WTC11 (cell line): ENCODE measurements around the gene GOT2. TPM values are rescaled to one million over a fixed set of nuclear protein-coding genes. Genes with fewer than 3 reads are reported as not detected.
A peak's percentile ranks its signal among the peaks of the same experiment; 100 is the strongest.

Experiments
- ATAC-seq: fragments of 200-7000 bp; cut with Tn5 transposase; 2 replicates; pipeline ENCODE4 v1.10.0; 2021; ENCODE audit warnings: mild to moderate bottlenecking, moderate library complexity
- Bru-seq: library from RNA; stranded (reverse); fragments of 400-500 nt; gene quantifications from one replicate; lab custom pipeline; 2021; lab: Mats Ljungman, UMichigan
- CTCF ChIA-PET: fragments of 300-600 bp; sonication (Branson Sonifier 250); formaldehyde crosslinking; loops from one replicate; lab custom pipeline; 2021; ENCODE audit warnings: antibody characterized with exemption; lab: Charles Lee
- POLR2A ChIA-PET: fragments of 350-600 bp; sonication (Branson Sonifier 250); formaldehyde crosslinking; loops from one replicate; lab custom pipeline; 2021; ENCODE audit warnings: antibody characterized with exemption; lab: Charles Lee
- DNase-seq: peaks from one replicate; pipeline ENCODE4 v3.0.0; 2021; ENCODE audit warnings: low spot score
- H3K27ac Mint-ChIP-seq: 2 replicates; pipeline ENCODE4 v1.8.0; 2021; ENCODE audit warnings: mixed read lengths
- H3K27me3 Mint-ChIP-seq: 2 replicates; pipeline ENCODE4 v1.8.0; 2021; ENCODE audit warnings: low read depth, mild to moderate bottlenecking, moderate library complexity, mixed read lengths
- H3K36me3 Mint-ChIP-seq: 2 replicates; pipeline ENCODE4 v1.8.0; 2021; ENCODE audit warnings: mixed read lengths
- H3K4me1 Mint-ChIP-seq: 2 replicates; pipeline ENCODE4 v1.8.0; 2022; ENCODE audit warnings: mixed read lengths
- H3K4me3 Mint-ChIP-seq: 2 replicates; pipeline ENCODE4 v1.8.0; 2021; ENCODE audit warnings: mild to moderate bottlenecking, moderate library complexity, mixed read lengths
- H3K9me3 Mint-ChIP-seq: 2 replicates; pipeline ENCODE4 v1.8.0; 2021; ENCODE audit warnings: mixed read lengths
- ARID4B ChIP-seq: sonication (generic); formaldehyde crosslinking; IDR thresholded peaks from 2 replicates; pipeline ENCODE4 v1.8.0; 2023; ENCODE audit warnings: missing genetic modification reagents, mild to moderate bottlenecking, borderline replicate concordance
- ATF3 ChIP-seq: sonication (generic); formaldehyde crosslinking; conservative IDR thresholded peaks from 2 replicates; pipeline ENCODE4 v1.8.1; 2022; ENCODE audit warnings: mild to moderate bottlenecking, missing genetic modification reagents
- E2F1 ChIP-seq: sonication (generic); formaldehyde crosslinking; IDR thresholded peaks from 2 replicates; pipeline ENCODE4 v1.8.0; 2022; ENCODE audit warnings: mild to moderate bottlenecking, missing genetic modification reagents
- E2F5 ChIP-seq: sonication (generic); formaldehyde crosslinking; IDR thresholded peaks from 2 replicates; pipeline ENCODE4 v1.8.1; 2022; ENCODE audit warnings: mild to moderate bottlenecking, moderate library complexity, missing genetic modification reagents
- EMX1 ChIP-seq: fragments of 250-450 bp; sonication (Bioruptor Pico); IDR thresholded peaks from 2 replicates; pipeline ENCODE4 v1.8.0; 2021; ENCODE audit warnings: mild to moderate bottlenecking
- GABPB1 ChIP-seq: sonication (generic); formaldehyde crosslinking; IDR thresholded peaks from 2 replicates; pipeline ENCODE4 v1.8.1; 2023; ENCODE audit warnings: mild to moderate bottlenecking, missing genetic modification reagents
- JAZF1 ChIP-seq: fragments of 250-450 bp; sonication (Bioruptor Pico); IDR thresholded peaks from 2 replicates; pipeline ENCODE4 v1.9.0; 2021; ENCODE audit warnings: moderate library complexity, mild to moderate bottlenecking, inconsistent platforms
- JUN ChIP-seq: sonication (generic); formaldehyde crosslinking; IDR thresholded peaks from 2 replicates; pipeline ENCODE4 v1.8.0; 2023; ENCODE audit warnings: mild to moderate bottlenecking, missing genetic modification reagents
- KAT7 ChIP-seq: sonication (generic); formaldehyde crosslinking; IDR thresholded peaks from 2 replicates; pipeline ENCODE4 v1.8.1; 2023; ENCODE audit warnings: missing genetic modification reagents, mild to moderate bottlenecking, borderline replicate concordance
- NR1H2 ChIP-seq: sonication (generic); formaldehyde crosslinking; IDR thresholded peaks from 2 replicates; pipeline ENCODE4 v1.9.0; 2021; ENCODE audit warnings: mild to moderate bottlenecking, moderate library complexity, missing genetic modification reagents
- NR2C2 ChIP-seq: sonication (generic); formaldehyde crosslinking; IDR thresholded peaks from 2 replicates; pipeline ENCODE4 v1.8.0; 2022; ENCODE audit warnings: mild to moderate bottlenecking, missing genetic modification reagents
- OVOL2 ChIP-seq: fragments of 250-450 bp; sonication (Bioruptor Pico); IDR thresholded peaks from 2 replicates; pipeline ENCODE4 v1.9.0; 2021; ENCODE audit warnings: mild to moderate bottlenecking, borderline replicate concordance
- PREB ChIP-seq: sonication (generic); formaldehyde crosslinking; IDR thresholded peaks from 2 replicates; pipeline ENCODE4 v1.8.1; 2022; ENCODE audit warnings: mild to moderate bottlenecking, missing genetic modification reagents, moderate library complexity, borderline replicate concordance
- RORB ChIP-seq: fragments of 250-450 bp; sonication (Bioruptor Pico); IDR thresholded peaks from 2 replicates; pipeline ENCODE4 v1.9.0; 2021; ENCODE audit warnings: mild to moderate bottlenecking
- STAT6 ChIP-seq: sonication (generic); formaldehyde crosslinking; conservative IDR thresholded peaks from 2 replicates; pipeline ENCODE4 v1.8.1; 2023; ENCODE audit warnings: mild to moderate bottlenecking, low read depth, missing genetic modification reagents, moderate library complexity
- TEAD1 ChIP-seq: sonication (generic); formaldehyde crosslinking; IDR thresholded peaks from 2 replicates; pipeline ENCODE4 v1.8.0; 2022; ENCODE audit warnings: mild to moderate bottlenecking, missing genetic modification reagents
- TEAD4 ChIP-seq: sonication (generic); formaldehyde crosslinking; IDR thresholded peaks from 2 replicates; pipeline ENCODE4 v1.8.0; 2022; ENCODE audit warnings: mild to moderate bottlenecking, missing genetic modification reagents
- USF2 ChIP-seq: sonication (generic); formaldehyde crosslinking; IDR thresholded peaks from 2 replicates; pipeline ENCODE4 v1.8.1; 2023; ENCODE audit warnings: mild to moderate bottlenecking, missing genetic modification reagents, moderate library complexity
- ZNF396 ChIP-seq: fragments of 250-450 bp; sonication (Bioruptor Pico); IDR thresholded peaks from 2 replicates; pipeline ENCODE4 v1.8.0; 2021; ENCODE audit warnings: mild to moderate bottlenecking, moderate library complexity, borderline replicate concordance
- ZNF416 ChIP-seq: fragments of 250-450 bp; sonication (Bioruptor Pico); IDR thresholded peaks from 2 replicates; pipeline ENCODE4 v1.9.0; 2021; ENCODE audit warnings: mild to moderate bottlenecking, inconsistent platforms
- ZNF671 ChIP-seq: fragments of 250-450 bp; sonication (Bioruptor Pico); IDR thresholded peaks from 2 replicates; pipeline ENCODE4 v1.8.0; 2021; ENCODE audit warnings: mild to moderate bottlenecking
- ZSCAN18 ChIP-seq: fragments of 250-450 bp; sonication (Bioruptor Pico); IDR thresholded peaks from 2 replicates; pipeline ENCODE4 v2.1.2; 2022; ENCODE audit warnings: mild to moderate bottlenecking, moderate library complexity
- long read RNA-seq, 3 experiments: library from RNA in 1 of 3; library from capped mRNA in 1 of 3; library from polyadenylated mRNA in 1 of 3; unstranded in 2 of 3; stranded (forward) in 1 of 3; transcript quantifications; one replicate each; pipeline ENCODE4 v2.0.0, GENCODE V29; 2021
- total RNA-seq: library from RNA; stranded (reverse); gene quantifications from 3 replicates; pipeline ENCODE4 v1.2.3, GENCODE V29; 2021

Gene GOT2
- total RNA-seq (180 to 192 TPM (median 185 TPM) in 3 replicates), Bru-seq, nascent RNA (percentile 87 among the genes with signal in this experiment)
- long read RNA-seq, experiment 1, transcript GOT2-201 (10 exons, 2,462 nt) = major isoform, 781 of 879 reads
- long read RNA-seq, experiment 1, partial matches to known transcripts = 64 of 879 reads
- long read RNA-seq, experiment 1, other reads (novel, unspliced or antisense) = 34 of 879 reads
- long read RNA-seq, experiment 2, transcript GOT2-201 (10 exons, 2,462 nt) = major isoform, 246 of 398 reads
- long read RNA-seq, experiment 2, partial matches to known transcripts = 61 of 398 reads
- long read RNA-seq, experiment 2, other reads (novel, unspliced or antisense) = 90 of 398 reads
- long read RNA-seq, experiment 3, transcript GOT2-201 (10 exons, 2,462 nt) = major isoform, 392 of 522 reads
- long read RNA-seq, experiment 3, partial matches to known transcripts = 106 of 522 reads
- long read RNA-seq, experiment 3, other reads (novel, unspliced or antisense) = 23 of 522 reads

GRCh38 chr16:58733671-58734458, at the start of gene GOT2:
TSS of gene GOT2 (minus strand) at chr16:58734316. CDS start at chr16:58734228, 88 bp downstream.
- H3K4me3 Mint-ChIP-seq = peak within 1 kb of the TSS; percentile 100
- peak; percentile 83 for DNase-seq
- no peaks in the 10 kb centered on the region for H3K27me3 Mint-ChIP-seq
- no peaks in the 10 kb centered on the region for H3K9me3 Mint-ChIP-seq
- POLR2A ChIA-PET = interaction anchor here (0.6 to 1.0 kb wide), 2 partner anchors 81 to 107 kb away, joined by 3 to 4 read pairs; no protein-coding TSS in a partner anchor
- peak; percentile 95 for ATAC-seq
- H3K27ac Mint-ChIP-seq = peak within 1 kb of the TSS; percentile 97
- no peaks in the 10 kb centered on the region for H3K36me3 Mint-ChIP-seq
- H3K4me1 Mint-ChIP-seq = peaks cover 29% of the 10 kb centered on the region
- CTCF ChIA-PET = interaction anchor here (0.6 to 5.1 kb wide), 6 partner anchors 9 to 122 kb away, joined by 3 to 40 read pairs (median 4); partner anchors contain the start of gene SLC38A7
- TF ChIP-seq RORB (no peak), ZSCAN18 (CRISPR knock-in tag) (no peak), STAT6 (CRISPR knock-in tag) (no peak), TEAD4 (CRISPR knock-in tag) (no peak), EMX1 (CRISPR knock-in tag) (no peak), E2F1 (peak; percentile 87; the same call in 1 of the 2 replicates), JUN (CRISPR knock-in tag) (no peak), ZNF396 (no peak), TEAD1 (CRISPR knock-in tag) (peak; percentile 60; the same call in 1 of the 2 replicates), E2F5 (CRISPR knock-in tag) (peak; percentile 21; the same call in 1 of the 2 replicates), ZNF671 (CRISPR knock-in tag) (no peak), ARID4B (peak; percentile 87; the same call in 1 of the 2 replicates), NR2C2 (CRISPR knock-in tag) (peak; percentile 61; the same call in 1 of the 2 replicates), NR1H2 (CRISPR knock-in tag) (no peak), GABPB1 (CRISPR knock-in tag) (peak; percentile 88), ZNF416 (no peak), USF2 (peak; percentile 28; the same call in 1 of the 2 replicates), KAT7 (CRISPR knock-in tag) (no peak; the same call in 1 of the 2 replicates), ATF3 (CRISPR knock-in tag) (no peak), PREB (no peak), OVOL2 (CRISPR knock-in tag) (no peak), JAZF1 (CRISPR knock-in tag) (no peak)
